ENCODE measurements around the gene ADAMTS1.

The ADAMTS1 gene

GRCh38 chr21:26833011-26833410, 12.2 kb downstream of the ADAMTS1 start:
- H3K4me1 ChIP-seq (ENCODE audit: control insufficient read depth, insufficient read depth, low read length), result peaks cover 7% of the 10 kb centered on the region; the same call in 1 of the 2 replicates
- ChIA-PET POLR2A (interaction anchor here (0.9 to 1.8 kb wide), 2 partner anchors 12 kb away, joined by 5 to 21 read pairs; partner anchors contain the start of gene ADAMTS1), CTCF (interaction anchor here (0.7 to 2.0 kb wide), 6 partner anchors 11 to 69 kb away, joined by 4 to 8 read pairs (median 6); partner anchors contain the start of gene ADAMTS1)
- no peak overlapping the region for H3K27ac ChIP-seq (ENCODE audit: extremely low read depth, low read depth, low read length)
- TF ChIP-seq ZNF416 (tag by site-specific recombination; IDR thresholded peaks at IDR 0.05) (no peak), ZNF350 (tag by site-specific recombination; IDR thresholded peaks at IDR 0.05) (no peak), ZNF19 (tag by site-specific recombination; IDR thresholded peaks at IDR 0.05; ENCODE audit: low read depth) (no peak), ZFHX2 (tag by site-specific recombination; conservative IDR thresholded peaks at IDR 0.05) (0 out of 2 replicates have a peak, but pooled peaks have one; percentile 7), BCL6B (tag by site-specific recombination; IDR thresholded peaks at IDR 0.05) (no peak), ZNF549 (tag by site-specific recombination; IDR thresholded peaks at IDR 0.05) (no peak), ZBTB21 (tag by site-specific recombination; IDR thresholded peaks at IDR 0.05) (no peak), GFI1B (tag by site-specific recombination; IDR thresholded peaks at IDR 0.05) (no peak)
- H3K36me3 ChIP-seq (ENCODE audit: control insufficient read depth in 2 of 2, insufficient read depth in 1 of 2, low read length in 2 of 2), result peaks cover 17 to 19% of the 10 kb centered on the region in 2 experiments; a peak in 2 of 3 replicates
- no peaks in the 10 kb centered on the region for H3K9me3 ChIP-seq (ENCODE audit: control insufficient read depth, insufficient read depth, low read depth, low read length)
- H3K4me3 ChIP-seq (ENCODE audit: low read depth, low read length), result no peak overlapping the region

- Histone ChIP-seq H3K4me1 (ENCODE audit: control insufficient read depth, insufficient read depth, low read length) (peaks cover 7% of the 10 kb centered on the region; the same call in 1 of the 2 replicates), H3K4me3 (ENCODE audit: low read depth, low read length) (no peak overlapping the region), H3K36me3 (ENCODE audit: control insufficient read depth in 2 of 2, insufficient read depth in 1 of 2, low read length in 2 of 2) (peaks cover 13 to 17% of the 10 kb centered on the region in 2 experiments; a peak in 2 of 3 replicates), H3K9me3 (ENCODE audit: control insufficient read depth, insufficient read depth, low read depth, low read length) (no peaks in the 10 kb centered on the region), H3K27ac (ENCODE audit: extremely low read depth, low read depth, low read length) (no peak overlapping the region)
- CTCF ChIA-PET, result interaction anchor here (0.6 to 1.8 kb wide), 3 partner anchors 12 to 18 kb away, joined by 3 to 8 read pairs (median 5); no protein-coding TSS in a partner anchor
- TF ChIP-seq ZNF645 (tag by site-specific recombination; IDR thresholded peaks at IDR 0.05) (no peak), WT1 (tag by site-specific recombination; IDR thresholded peaks at IDR 0.05) (no peak), GLI2 (tag by site-specific recombination; IDR thresholded peaks at IDR 0.05; ENCODE audit: borderline replicate concordance, low read depth) (no peak), ZFP37 (tag by site-specific recombination; IDR thresholded peaks at IDR 0.05) (no peak), KLF9 (tag by site-specific recombination; IDR thresholded peaks at IDR 0.05; ENCODE audit: low read depth) (no peak), ZBTB17 (tag by site-specific recombination; IDR thresholded peaks at IDR 0.05) (no peak), ZBTB11 (tag by site-specific recombination; conservative IDR thresholded peaks at IDR 0.05; ENCODE audit: low read depth) (no peak), ZNF521 (tag by site-specific recombination; IDR thresholded peaks at IDR 0.05) (no peak), ZNF114 (tag by site-specific recombination; IDR thresholded peaks at IDR 0.05) (no peak), SCRT1 (tag by site-specific recombination; IDR thresholded peaks at IDR 0.05; ENCODE audit: borderline replicate concordance) (no peak)
- TF ChIP-seq, protein P1, sequence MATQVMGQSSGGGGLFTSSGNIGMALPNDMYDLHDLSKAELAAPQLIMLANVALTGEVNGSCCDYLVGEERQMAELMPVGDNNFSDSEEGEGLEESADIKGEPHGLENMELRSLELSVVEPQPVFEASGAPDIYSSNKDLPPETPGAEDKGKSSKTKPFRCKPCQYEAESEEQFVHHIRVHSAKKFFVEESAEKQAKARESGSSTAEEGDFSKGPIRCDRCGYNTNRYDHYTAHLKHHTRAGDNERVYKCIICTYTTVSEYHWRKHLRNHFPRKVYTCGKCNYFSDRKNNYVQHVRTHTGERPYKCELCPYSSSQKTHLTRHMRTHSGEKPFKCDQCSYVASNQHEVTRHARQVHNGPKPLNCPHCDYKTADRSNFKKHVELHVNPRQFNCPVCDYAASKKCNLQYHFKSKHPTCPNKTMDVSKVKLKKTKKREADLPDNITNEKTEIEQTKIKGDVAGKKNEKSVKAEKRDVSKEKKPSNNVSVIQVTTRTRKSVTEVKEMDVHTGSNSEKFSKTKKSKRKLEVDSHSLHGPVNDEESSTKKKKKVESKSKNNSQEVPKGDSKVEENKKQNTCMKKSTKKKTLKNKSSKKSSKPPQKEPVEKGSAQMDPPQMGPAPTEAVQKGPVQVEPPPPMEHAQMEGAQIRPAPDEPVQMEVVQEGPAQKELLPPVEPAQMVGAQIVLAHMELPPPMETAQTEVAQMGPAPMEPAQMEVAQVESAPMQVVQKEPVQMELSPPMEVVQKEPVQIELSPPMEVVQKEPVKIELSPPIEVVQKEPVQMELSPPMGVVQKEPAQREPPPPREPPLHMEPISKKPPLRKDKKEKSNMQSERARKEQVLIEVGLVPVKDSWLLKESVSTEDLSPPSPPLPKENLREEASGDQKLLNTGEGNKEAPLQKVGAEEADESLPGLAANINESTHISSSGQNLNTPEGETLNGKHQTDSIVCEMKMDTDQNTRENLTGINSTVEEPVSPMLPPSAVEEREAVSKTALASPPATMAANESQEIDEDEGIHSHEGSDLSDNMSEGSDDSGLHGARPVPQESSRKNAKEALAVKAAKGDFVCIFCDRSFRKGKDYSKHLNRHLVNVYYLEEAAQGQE (tag by site-specific recombination; IDR thresholded peaks at IDR 0.05), result no peak
- POLR2A ChIA-PET, result interaction anchor here (0.9 kb wide), 1 partner anchor 12 kb away, joined by 5 read pairs; the partner anchor contains the start of gene ADAMTS1
Observed at GRCh38 chr21:26832546-26832945, 12.7 kb downstream of the ADAMTS1 start.

Data from HEK293 (cell line).